ENCODE results near the gene RORC.

Gene RORC

DNA sequence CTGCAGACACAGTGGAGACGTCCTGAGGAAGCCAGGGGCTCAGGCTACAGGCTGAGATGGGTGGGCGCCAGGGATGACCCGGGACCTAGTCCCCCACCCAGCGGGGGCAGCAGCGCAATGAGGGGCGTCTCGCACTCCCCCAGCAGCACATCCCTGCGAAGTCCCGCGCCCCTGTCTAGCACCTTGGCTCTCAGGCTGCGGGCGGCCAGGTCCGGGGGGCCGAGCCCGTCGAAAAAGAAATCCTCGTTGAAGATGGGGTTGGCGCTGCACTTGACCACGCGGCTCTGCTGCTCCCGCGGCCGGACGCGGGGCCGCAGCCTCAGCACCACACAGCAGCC, 6.3 kb upstream of the RORC start:
- TF ChIP-seq, protein P1, sequence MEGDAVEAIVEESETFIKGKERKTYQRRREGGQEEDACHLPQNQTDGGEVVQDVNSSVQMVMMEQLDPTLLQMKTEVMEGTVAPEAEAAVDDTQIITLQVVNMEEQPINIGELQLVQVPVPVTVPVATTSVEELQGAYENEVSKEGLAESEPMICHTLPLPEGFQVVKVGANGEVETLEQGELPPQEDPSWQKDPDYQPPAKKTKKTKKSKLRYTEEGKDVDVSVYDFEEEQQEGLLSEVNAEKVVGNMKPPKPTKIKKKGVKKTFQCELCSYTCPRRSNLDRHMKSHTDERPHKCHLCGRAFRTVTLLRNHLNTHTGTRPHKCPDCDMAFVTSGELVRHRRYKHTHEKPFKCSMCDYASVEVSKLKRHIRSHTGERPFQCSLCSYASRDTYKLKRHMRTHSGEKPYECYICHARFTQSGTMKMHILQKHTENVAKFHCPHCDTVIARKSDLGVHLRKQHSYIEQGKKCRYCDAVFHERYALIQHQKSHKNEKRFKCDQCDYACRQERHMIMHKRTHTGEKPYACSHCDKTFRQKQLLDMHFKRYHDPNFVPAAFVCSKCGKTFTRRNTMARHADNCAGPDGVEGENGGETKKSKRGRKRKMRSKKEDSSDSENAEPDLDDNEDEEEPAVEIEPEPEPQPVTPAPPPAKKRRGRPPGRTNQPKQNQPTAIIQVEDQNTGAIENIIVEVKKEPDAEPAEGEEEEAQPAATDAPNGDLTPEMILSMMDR (IDR thresholded peaks at IDR 0.05): no peak

DNA sequence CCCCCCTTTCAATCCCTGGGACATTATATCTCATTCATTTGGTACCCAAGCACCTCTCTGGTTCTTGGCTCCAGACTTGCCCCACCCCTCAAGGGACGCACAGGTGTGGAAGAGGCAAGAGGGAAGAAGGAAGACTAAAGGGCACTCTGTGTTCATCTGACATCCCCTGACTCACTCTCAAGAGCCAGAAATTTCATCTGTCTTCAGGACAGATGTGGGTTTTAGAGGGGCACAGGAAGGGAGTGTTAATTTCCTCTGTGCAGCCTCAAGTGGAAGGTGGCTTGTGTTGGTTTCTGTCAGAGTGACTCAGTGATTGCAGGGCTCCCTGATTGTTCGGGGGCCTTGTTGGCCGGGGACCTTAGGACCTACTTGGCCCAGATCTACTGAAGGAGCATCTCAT, 5.6 kb upstream of the RORC start:
- TF ChIP-seq, protein P1 (IDR thresholded peaks at IDR 0.05): no peak

DNA sequence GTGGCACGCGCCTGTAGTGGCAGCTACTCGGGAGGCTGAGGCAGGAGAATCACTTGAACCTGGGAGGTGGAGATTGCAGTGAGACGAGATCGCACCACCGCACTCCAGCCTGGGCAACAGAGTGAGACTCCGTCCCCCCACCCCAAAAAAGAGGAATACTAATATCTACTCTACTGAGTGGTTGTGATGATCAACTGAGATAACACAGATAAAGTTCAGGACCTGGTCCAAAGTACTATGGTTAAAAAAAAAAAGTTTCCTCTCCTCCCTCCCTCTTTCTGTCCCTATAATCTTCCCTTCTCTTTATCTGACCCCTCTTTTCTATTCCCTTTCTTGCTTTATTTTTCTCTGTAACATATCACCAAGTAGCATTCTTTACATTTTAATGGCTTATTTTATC, 4.0 kb upstream of the RORC start:
- TF ChIP-seq, protein P1 (IDR thresholded peaks at IDR 0.05): no peak

DNA sequence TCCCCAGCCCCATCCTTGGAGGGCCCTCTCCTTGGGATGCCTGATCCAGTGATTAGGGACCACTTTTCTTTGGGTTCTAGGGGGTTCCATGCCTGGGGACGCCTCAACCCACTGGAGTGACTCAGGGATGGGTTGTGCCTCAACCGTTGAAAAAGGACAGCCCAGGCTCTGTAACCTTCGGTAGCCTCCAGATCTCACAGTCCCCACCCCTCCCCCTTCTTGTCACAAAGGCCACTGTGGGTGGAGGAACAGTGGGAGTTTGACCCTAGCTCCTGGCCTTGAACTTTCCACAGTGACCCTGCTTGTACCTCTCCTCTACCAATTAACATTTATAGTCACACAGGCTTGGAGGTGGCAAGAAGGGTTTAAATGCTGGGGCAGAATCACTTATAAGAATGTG, 2.6 kb upstream of the RORC start:
- TF ChIP-seq, protein P1 (IDR thresholded peaks at IDR 0.05): no peak

DNA sequence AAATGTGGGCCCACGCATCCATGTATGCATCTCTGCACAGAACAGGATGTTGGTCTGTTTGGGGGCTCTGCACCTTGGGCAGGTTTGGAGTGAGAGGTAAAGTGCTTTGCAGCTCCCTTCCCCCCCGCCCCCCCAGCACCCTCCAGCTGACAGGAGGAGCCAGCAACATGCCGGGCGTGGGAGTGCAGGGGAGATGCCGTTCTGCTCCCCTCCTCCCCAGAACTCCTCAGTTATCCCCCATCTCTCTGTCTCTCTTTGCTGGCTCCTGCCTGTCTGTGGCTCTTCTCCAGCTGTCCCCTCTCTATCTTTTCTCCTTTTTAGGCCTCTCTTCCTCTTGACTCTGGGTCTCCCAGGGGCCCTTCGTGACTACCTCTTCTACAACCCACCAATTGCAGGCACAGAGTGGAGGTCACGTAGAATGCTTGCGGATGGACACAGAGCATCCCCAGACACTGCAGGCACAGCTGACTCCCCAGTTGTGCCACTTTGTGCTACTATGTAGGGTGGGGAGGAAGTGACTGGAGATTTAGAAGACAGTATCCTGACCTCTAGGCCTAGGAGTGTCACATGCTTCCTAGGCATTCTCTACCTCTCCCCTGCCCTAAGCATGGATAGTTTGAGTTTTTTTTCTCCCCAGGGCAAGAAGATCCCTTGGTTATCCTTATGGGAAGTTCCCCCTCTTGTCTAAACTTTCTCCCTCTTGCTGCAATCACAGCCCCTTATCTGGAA, 1.7 kb upstream of the RORC start:
- TF ChIP-seq, protein P1 (IDR thresholded peaks at IDR 0.05): no peak

DNA sequence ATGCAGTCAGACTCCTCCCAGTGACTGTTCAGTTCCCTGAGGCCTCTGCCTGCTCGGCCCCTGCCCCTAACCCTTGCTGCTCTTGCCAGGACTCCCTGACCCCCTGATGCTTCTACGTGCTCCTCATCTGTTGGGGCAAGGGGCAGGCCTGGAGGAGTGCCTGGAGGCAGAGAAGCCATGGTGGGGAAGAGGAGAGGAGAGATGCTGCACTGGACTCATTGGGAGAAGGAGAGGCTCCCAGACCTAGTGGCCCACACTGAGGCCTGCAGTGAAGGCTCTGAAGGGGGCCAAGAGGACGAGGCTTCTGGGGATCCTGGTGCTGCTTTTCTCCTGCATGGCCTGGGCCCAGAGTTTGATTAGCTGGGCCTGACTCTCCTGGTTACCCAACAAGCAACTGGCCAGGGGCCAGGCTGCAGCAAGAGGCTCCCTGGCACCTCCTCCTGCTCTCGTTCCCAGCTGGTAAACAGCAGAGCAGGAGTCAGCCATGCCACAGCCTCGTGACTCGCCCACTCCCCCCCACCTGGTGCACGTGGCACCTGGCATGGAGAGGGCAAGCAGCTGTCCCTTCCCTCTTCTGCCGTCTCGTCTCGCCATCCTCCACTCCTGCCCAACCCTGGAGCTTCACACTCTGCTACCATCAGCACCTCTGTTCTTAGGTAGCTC, 847 bp upstream of the RORC start:
- TF ChIP-seq, protein P1 (IDR thresholded peaks at IDR 0.05): no peak

DNA sequence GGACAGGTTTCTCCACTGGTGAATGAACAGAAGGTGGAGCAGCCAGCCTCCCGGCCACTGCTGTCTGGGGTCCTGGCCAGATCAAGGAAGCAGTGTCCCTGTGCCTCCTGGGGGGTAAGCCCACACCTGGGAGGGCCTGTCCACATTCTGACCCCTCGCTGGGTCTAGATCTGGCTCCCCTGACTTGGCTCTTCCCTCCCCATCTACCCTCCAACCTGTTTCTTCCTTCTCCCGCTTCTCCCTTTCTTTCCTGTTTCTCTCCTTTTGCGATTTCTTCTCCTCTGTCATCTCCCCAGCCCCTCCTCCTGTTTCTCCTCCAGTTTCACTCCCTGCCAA, 378 bp downstream of the RORC start:
- TF ChIP-seq, protein P1 (IDR thresholded peaks at IDR 0.05): no peak

Data from LNCAP (cell line).